ENCODE measurements around the gene KLF11.

DNA sequence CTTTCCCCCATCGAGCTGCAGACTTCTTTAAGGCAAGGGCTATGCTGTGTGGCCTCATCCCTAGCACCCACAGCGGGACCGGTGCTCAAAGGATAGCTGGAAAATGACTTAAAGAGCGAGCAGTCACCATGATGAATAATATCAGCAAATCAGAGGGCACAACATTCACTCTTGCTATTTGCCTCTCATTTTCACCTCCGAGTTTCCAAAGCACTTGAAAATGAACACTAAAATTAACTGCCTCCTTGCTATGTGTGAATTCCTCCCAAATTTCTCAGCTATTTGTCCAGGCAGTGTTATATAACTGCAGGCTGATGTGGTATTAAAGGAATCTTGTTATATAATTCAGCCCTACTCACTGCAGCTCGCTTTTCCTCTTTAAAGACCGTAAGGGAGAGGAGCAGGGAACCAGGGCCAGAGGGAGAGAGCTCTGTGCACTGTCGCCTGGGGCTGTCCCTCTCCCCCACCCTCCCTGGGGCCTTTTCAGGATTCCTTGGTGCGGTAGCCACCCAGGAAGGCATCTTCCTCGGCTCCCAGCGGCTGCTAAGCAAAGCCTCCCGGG is 35.4 kb downstream of the KLF11 start:
- TF ChIP-seq POLR2A (IDR thresholded peaks at IDR 0.05; ENCODE audit: low read length) = no peak
- TF ChIP-seq GATA1 (IDR thresholded peaks at IDR 0.05; ENCODE audit: low read depth, low read length) = no peak
